ENCODE results near the gene SCAMP2. TPM values are rescaled to one million over a fixed set of nuclear protein-coding genes. Genes with fewer than 3 reads are reported as not detected.

SCAMP2 gene
- total RNA-seq, 3 donors from 2014 or later = 49.5 to 71.4 (median 69.4) TPM

- TF ChIP-seq POLR2AphosphoS5 (IDR thresholded peaks at IDR 0.05) = no peak
- no peak for TF ChIP-seq POLR2A (IDR thresholded peaks at IDR 0.05)
- TF ChIP-seq CTCF (IDR thresholded peaks at IDR 0.05) = no peak
- no peak for DNase-seq (ENCODE audit: low spot score in 2 of 2)
- no peaks in the 10 kb centered on the region for H3K4me1 ChIP-seq
- peak overlapping the region; percentile 14 to 19 for H3K27ac ChIP-seq
- no peaks in the 10 kb centered on the region for H3K36me3 ChIP-seq
- intact Hi-C loops (cut with DNase I; ENCODE audit: low total_unique reads) = no loop called here
- no peak overlapping the region for H3K4me3 ChIP-seq
- H3K9me3 ChIP-seq = no peaks in the 10 kb centered on the region
- no peaks in the 10 kb centered on the region for H3K27me3 ChIP-seq
Measured at GRCh38 chr15:74858369-74858740, 14.8 kb downstream of the SCAMP2 start.

GRCh38 chr15:74857671-74858368 lies 15.3 kb downstream of the SCAMP2 start:
- Histone ChIP-seq H3K27me3 (no peaks in the 10 kb centered on the region), H3K4me3 (no peak overlapping the region), H3K9me3 (no peaks in the 10 kb centered on the region), H3K4me1 (no peaks in the 10 kb centered on the region), H3K27ac (peak overlapping the region; percentile 14 to 19), H3K36me3 (peaks cover under 1% of the 10 kb centered on the region)
- DNase-seq (ENCODE audit: low spot score in 2 of 2) = no peak
- TF ChIP-seq POLR2A (IDR thresholded peaks at IDR 0.05) = no peak
- TF ChIP-seq POLR2AphosphoS5 (IDR thresholded peaks at IDR 0.05) = no peak
- intact Hi-C loops (cut with DNase I; ENCODE audit: low total_unique reads) = no loop called here

GRCh38 chr15:74857082-74857655 lies 16.0 kb downstream of the SCAMP2 start:
- Histone ChIP-seq H3K9me3 (no peaks in the 10 kb centered on the region), H3K27me3 (no peaks in the 10 kb centered on the region), H3K27ac (no peak overlapping the region), H3K4me1 (no peaks in the 10 kb centered on the region), H3K4me3 (no peak overlapping the region), H3K36me3 (peaks cover 6% of the 10 kb centered on the region)
- intact Hi-C loops (cut with DNase I; ENCODE audit: low total_unique reads) = no loop called here
- no peak for TF ChIP-seq POLR2AphosphoS5 (IDR thresholded peaks at IDR 0.05)
- DNase-seq (ENCODE audit: low spot score in 2 of 2) = no peak

GRCh38 chr15:74856537-74856936 lies 16.6 kb downstream of the SCAMP2 start:
- Histone ChIP-seq H3K4me1 (no peaks in the 10 kb centered on the region), H3K9me3 (no peaks in the 10 kb centered on the region), H3K27me3 (no peaks in the 10 kb centered on the region), H3K4me3 (no peak overlapping the region), H3K36me3 (peaks cover 9% of the 10 kb centered on the region), H3K27ac (no peak overlapping the region)
- TF ChIP-seq CTCF (IDR thresholded peaks at IDR 0.05) (no peak), POLR2AphosphoS5 (IDR thresholded peaks at IDR 0.05) (no peak), POLR2A (IDR thresholded peaks at IDR 0.05) (no peak)
- no peak for DNase-seq (ENCODE audit: low spot score in 2 of 2)
- intact Hi-C loops (cut with DNase I; ENCODE audit: low total_unique reads) = no loop called here

- Histone ChIP-seq H3K9me3 (no peaks in the 10 kb centered on the region), H3K27ac (no peak overlapping the region), H3K27me3 (no peaks in the 10 kb centered on the region), H3K4me3 (no peak overlapping the region), H3K4me1 (no peaks in the 10 kb centered on the region), H3K36me3 (peaks cover 12% of the 10 kb centered on the region)
- no peak for TF ChIP-seq POLR2A (IDR thresholded peaks at IDR 0.05)
- no peak for DNase-seq (ENCODE audit: low spot score in 2 of 2)
- intact Hi-C loops (cut with DNase I; ENCODE audit: low total_unique reads) = no loop called here
Measured at GRCh38 chr15:74855857-74856256, 17.3 kb downstream of the SCAMP2 start.

- H3K36me3 ChIP-seq = peaks cover 18% of the 10 kb centered on the region
- H3K4me1 ChIP-seq = no peaks in the 10 kb centered on the region
- H3K27ac ChIP-seq = no peak overlapping the region
- H3K4me3 ChIP-seq = no peak overlapping the region
- H3K9me3 ChIP-seq = no peaks in the 10 kb centered on the region
- no peak for DNase-seq (ENCODE audit: low spot score in 2 of 2)
- H3K27me3 ChIP-seq = no peaks in the 10 kb centered on the region
- no peak for TF ChIP-seq POLR2AphosphoS5 (IDR thresholded peaks at IDR 0.05)
- TF ChIP-seq POLR2A (IDR thresholded peaks at IDR 0.05) = no peak
- TF ChIP-seq CTCF (IDR thresholded peaks at IDR 0.05) = no peak
- intact Hi-C loops (cut with DNase I; ENCODE audit: low total_unique reads) = no loop called here
Measured at GRCh38 chr15:74854453-74855022, 18.6 kb downstream of the SCAMP2 start.
